ENCODE results near the gene GPAT2.
"Not testable (repeated sequence)": the region's sequence is repeated elsewhere in the genome, so short reads cannot be mapped to it uniquely, and the experiment has no call there.

The GPAT2 gene

GRCh38 chr2:96034792-96035191 lies at the start of gene GPAT2:
Gene GPAT2 (minus strand): TSS chr2:96034916. CDS start chr2:96032359, 2,557 bp downstream.
- not testable (repeated sequence) for DNase-seq (ENCODE audit: low spot score)

DNA sequence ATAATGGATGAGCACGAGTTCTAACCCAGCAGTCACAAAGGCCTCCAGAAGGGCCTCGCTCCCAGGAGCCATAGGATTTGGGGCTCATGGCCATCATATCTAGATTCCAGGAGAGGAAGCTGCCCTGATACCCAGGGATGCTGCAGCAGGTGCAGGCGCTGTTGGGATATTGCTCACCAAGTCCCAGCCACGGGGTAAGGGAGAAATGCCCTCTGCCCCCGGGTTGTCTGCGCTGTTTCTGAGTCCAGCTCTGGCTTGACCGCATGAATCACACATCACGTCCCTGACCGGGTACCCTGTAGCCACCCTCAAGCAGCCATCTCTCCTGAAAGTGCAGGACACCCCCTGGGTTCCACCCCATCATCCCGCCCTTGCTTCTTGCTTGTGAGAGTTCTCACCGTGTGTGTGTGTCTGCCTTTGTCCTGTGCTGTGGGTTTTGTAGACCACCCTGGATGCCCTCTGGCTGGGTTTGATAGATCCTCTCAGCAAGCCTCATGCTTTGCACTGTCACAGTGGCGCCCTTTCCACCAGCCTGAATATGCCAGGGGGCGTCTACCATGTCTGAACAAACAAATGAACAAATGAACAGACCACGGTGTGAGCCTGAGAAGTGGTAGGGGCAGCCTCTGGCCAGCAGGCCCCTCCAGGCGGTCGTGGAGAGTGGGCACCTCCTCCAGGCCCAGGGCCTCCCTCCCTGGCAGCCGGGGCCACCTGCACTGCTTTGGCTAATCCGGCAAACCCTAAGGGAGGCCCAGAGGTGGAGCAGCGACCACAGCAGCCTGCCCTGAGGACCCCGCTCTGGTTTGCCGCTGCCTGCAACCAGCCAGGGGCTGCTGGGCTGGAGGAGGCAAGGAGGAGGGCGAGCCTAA lies 49.5 kb upstream of the GPAT2 start:
- DNase-seq (ENCODE audit: low spot score): no peak

GRCh38 chr2:96083064-96083939 lies 48.6 kb upstream of the GPAT2 start:
- no peak for DNase-seq (ENCODE audit: low spot score)

GRCh38 chr2:96082211-96083063 lies 47.7 kb upstream of the GPAT2 start:
- no peak for DNase-seq (ENCODE audit: low spot score)

DNA sequence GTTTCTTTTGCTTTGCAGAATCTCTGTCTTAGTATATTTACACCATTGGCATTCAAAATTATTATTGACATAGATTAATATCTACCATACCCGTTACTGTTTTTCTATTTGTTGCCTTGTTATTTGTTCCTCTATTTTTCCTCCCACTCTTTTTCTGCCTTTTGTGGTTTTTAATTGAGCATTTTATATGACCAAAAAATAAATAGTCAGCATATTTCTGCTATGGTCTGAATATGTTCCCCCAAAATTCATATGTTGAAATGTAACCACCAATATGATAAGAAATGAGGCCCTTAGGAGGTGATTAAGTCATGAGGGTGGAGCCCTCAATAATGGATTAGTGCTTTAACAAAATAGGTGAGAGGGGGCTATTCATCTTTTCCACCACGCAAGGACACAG lies 46.3 kb upstream of the GPAT2 start:
- no peak for DNase-seq (ENCODE audit: low spot score)

DNA sequence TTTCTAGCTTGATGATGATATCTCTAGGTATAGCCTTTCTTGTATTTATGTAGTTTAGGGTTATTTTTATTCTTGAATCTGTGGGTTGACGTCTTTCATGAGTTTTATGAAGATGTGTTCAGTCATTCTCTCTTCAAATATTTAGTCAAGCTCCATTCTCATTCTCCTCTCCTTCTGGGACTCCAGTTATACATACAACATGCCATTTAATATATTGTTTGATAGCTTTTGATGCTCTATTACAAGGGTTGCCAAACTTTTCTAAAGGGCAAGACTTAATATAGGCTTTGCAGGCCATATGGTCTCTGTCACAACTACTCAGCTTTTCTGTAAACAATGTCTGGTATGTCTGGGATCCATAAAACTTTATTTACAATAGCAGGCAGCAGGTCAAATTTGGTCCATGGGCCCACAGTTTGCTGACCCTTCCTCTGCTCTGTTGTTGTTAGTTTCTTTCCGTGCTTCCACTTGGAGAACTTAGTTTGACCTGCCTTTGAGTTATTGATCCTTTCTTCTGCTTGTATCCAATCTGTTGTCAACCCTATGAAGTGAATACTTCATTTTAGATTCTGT lies 40.6 kb upstream of the GPAT2 start:
- no peak for DNase-seq (ENCODE audit: low spot score)

- DNase-seq (ENCODE audit: low spot score): no peak
Measured at GRCh38 chr2:96074156-96074555, 39.4 kb upstream of the GPAT2 start.

DNA sequence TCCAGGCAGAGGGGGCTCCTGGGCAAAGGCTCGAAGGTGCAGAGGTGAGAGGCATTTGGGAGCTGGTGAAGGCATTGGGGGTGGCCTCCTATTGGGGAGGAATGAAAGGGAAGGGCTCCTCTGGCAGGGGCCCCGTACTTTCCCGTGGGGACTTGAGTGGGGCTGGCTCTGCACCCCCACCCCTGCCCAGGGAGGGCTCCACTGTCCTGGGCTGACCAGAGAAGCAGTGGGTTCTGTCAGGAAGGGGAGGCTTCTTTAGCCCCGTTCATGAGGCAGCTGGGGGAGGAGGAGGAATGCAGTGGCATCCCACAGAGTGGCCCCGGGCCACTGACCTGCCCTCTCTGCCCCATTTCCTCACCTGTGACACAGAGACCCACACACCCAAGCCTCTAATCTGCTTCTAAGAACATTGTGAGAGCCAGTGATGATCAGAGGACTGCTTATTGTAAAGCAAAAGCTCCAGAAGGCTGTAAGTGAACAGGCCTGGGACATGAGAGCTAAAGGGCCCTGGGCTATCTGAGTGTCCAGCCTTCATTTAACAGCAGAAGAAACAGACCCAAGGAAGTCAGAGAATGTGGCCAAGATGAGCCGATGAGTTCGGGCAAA lies 38.6 kb upstream of the GPAT2 start:
- no peak for DNase-seq (ENCODE audit: low spot score)

- no peak for DNase-seq (ENCODE audit: low spot score)
Measured at GRCh38 chr2:96072746-96073145, 38.0 kb upstream of the GPAT2 start.

- not testable (repeated sequence) for DNase-seq (ENCODE audit: low spot score)
Measured at GRCh38 chr2:96071977-96072491, 37.3 kb upstream of the GPAT2 start.

GRCh38 chr2:96071087-96071976 lies 36.6 kb upstream of the GPAT2 start:
- DNase-seq (ENCODE audit: low spot score): not testable (repeated sequence)

DNA sequence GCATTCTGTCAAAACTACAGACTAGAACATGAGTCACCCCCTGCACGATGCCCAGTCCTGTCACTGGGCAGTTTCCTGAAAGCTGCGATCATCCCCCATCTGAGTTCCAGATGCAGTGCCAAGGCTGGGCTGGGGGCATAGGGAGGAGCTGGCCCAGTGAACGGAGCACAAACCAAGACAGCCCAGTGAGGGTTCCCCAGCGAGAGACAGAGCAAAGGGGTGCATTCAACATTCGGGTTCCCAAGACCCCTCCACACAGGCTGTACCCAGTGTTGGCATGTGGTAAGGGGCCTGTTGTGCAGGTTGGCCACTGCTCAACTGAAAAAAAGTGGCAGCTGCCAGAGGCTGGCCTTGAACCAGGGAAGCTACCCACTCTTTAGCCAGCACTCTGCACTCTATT lies 35.6 kb upstream of the GPAT2 start:
- DNase-seq (ENCODE audit: low spot score): not testable (repeated sequence)

GRCh38 chr2:96069878-96070277 lies 35.2 kb upstream of the GPAT2 start:
- DNase-seq (ENCODE audit: low spot score): not testable (repeated sequence)

GRCh38 chr2:96067902-96068581 lies 33.3 kb upstream of the GPAT2 start:
- DNase-seq (ENCODE audit: low spot score): not testable (repeated sequence)

- not testable (repeated sequence) for DNase-seq (ENCODE audit: low spot score)
Measured at GRCh38 chr2:96067098-96067660, 32.5 kb upstream of the GPAT2 start.

DNA sequence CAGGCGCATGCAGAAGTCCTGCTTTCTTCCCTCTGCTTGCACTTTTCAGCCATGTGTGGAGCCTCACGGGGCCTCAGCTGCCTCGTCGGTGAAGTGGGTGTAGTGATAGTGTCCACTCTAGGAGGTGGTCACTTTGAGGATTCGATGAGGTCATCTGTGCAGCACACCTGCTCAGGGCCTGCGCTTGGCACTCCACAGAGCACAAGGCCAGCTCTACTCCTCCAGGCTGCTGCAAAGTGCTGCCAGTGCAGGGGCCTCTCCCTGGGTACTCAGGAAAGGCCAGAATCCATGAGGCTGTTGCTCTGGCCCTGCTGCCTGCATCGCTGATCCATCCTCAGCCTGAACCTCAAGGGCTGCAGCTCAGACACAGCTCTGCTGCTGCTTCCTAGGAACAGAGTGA lies 31.8 kb upstream of the GPAT2 start:
- not testable (repeated sequence) for DNase-seq (ENCODE audit: low spot score)

- not testable (repeated sequence) for DNase-seq (ENCODE audit: low spot score)
Measured at GRCh38 chr2:96065954-96066353, 31.2 kb upstream of the GPAT2 start.

DNA sequence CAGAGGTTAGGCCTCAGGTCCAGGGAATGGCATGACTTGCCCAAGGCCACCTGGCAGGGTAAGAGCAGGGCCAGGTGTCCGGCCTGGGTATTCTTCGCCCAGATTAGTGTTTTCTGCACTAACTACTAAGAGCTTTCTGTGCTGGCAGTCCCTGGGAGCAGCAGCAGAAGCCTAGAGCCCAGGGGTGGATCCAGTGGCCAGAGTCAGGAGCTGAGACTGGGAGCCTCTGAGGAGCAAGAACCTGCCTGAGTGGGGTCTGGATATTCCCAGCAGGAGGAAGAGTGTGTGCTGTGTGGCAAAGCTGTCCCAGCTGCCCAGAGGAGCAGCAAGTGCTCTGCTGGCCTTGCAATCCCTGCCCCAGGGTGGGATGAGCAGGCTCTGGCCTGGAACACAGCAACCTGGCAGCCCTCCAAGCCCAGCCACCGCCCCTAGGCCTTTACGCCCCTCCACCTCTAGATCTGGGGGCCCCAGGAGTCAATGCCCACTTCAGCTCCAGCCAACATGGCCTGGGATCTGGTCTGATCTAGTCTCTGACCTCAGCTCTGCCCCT lies 30.7 kb upstream of the GPAT2 start:
- DNase-seq (ENCODE audit: low spot score): no peak

- not testable (repeated sequence) for DNase-seq (ENCODE audit: low spot score)
Measured at GRCh38 chr2:96064760-96065159, 30.0 kb upstream of the GPAT2 start.

Data from HuH-7.5 (cell line).